Measurements from ENCODE around the gene KLF8.

KLF8 gene

DNA sequence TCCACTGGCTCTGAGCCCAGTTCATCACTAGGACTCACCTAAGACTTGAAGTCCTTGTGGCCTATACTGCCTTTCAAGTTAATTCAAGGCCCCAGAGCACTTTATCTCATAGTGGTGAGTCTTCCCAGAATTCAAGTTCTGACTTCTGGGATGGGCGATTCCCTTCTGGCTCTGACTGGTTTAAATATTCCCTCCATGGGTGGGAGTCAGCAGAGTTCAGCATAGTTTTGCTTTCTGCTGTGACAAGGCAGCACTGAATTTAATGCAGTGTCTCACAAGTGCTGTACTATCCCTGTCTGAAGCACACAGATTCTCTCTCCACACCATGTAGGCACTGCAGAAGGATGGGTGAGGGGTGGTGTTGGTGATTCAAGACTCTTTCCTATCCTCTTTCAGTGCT lies 46.5 kb downstream of the KLF8 start:
- Mint-ChIP-seq H3K27ac (no peak overlapping the region), H3K4me1 (peaks cover 6% of the 10 kb centered on the region), H3K9me3 (no peaks in the 10 kb centered on the region), H3K27me3 (no peaks in the 10 kb centered on the region), H3K4me3 (no peak overlapping the region)
- ATAC-seq (no peak), DNase-seq (no peak)

DNA sequence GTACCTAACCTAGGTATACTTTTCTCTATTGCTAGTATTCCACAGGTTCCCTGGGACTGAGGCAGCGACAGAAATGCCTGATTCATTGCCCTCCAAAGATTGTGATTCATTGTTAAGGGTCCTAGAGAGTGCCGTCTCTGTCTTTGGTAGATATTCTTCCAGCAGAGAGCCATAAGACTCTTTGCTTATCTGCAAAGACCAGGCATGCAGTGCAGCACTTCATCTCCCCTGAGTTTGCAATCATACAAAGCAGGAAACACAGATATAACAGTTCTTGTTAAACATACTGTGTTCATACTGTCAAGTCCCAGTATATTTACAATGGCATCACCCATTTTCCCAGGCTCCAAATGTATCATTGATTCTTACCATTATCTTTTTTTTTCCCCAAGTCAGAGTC lies 47.7 kb downstream of the KLF8 start:
- ATAC-seq (no peak), DNase-seq (no peak)
- Mint-ChIP-seq H3K4me1 (peaks cover 6% of the 10 kb centered on the region), H3K27ac (no peak overlapping the region), H3K4me3 (no peak overlapping the region), H3K27me3 (no peaks in the 10 kb centered on the region), H3K9me3 (no peaks in the 10 kb centered on the region)

GRCh38 chrX:56281789-56282188 lies 49.6 kb downstream of the KLF8 start:
- no peaks in the 10 kb centered on the region for H3K9me3 Mint-ChIP-seq
- DNase-seq (no peak), ATAC-seq (peak; percentile 58)
- H3K27ac Mint-ChIP-seq = no peak overlapping the region
- no peak overlapping the region for H3K4me3 Mint-ChIP-seq
- H3K4me1 Mint-ChIP-seq = peaks cover 6% of the 10 kb centered on the region
- H3K27me3 Mint-ChIP-seq = no peaks in the 10 kb centered on the region

DNA sequence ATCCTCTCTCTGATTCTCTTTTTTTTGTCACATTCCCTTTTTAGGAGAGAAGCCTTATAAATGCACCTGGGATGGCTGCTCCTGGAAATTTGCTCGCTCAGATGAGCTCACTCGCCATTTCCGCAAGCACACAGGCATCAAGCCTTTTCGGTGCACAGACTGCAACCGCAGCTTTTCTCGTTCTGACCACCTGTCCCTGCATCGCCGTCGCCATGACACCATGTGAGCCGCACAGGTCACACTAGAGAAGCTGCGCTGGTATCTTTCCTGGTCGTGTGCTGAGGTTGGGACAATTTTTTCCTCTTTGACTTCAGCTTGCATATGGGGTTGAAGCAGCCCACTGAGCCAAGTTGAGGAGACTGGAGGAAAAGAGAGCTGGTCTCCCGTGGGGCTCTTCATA lies 52.1 kb downstream of the KLF8 start:
- Mint-ChIP-seq H3K9me3 (no peaks in the 10 kb centered on the region), H3K27ac (no peak overlapping the region), H3K4me1 (peaks cover 6% of the 10 kb centered on the region), H3K27me3 (no peaks in the 10 kb centered on the region), H3K4me3 (no peak overlapping the region)
- no peak for DNase-seq
- no peak for ATAC-seq

DNA sequence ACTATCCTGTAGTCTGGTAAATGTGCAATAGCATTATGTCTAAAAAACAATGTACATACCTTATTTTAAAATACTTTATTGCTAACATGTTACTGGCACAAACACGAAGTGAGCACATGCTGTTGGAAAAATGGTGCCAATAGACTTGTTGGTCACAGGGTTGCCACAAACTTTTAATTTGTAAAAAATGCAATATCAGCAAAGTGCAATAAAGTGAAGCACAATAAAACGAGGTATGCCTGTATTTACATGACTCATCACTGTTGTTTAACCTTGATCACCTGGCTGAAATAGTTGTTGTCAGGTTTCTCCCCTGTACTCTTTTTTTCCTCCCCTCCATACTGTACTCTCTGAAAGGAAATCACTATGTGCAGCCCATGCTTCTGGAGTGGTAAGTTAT lies 56.5 kb downstream of the KLF8 start:
- Mint-ChIP-seq H3K4me3 (no peak overlapping the region), H3K4me1 (no peaks in the 10 kb centered on the region), H3K9me3 (peaks cover 0 to under 1% of the 10 kb centered on the region in 2 donors), H3K27ac (no peak overlapping the region), H3K27me3 (no peaks in the 10 kb centered on the region)
- ATAC-seq = no peak
- DNase-seq = no peak

DNA sequence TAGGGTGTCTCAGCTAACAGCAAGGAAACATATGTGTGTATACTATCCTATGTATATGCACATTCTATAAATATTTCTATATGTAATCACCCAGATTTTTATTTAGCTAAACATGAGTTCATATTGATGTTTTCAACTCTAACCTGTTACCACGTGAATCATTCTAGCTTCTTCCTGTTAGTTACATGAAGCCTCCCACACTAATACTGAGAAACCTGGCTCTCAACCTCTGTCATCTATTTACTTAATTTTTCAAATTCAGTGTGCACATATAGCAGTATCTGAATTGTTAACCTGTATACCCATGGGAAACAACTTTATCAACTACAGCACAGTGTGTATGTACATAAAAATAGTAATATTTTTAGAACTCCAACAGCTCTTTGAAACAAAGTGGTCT lies 57.3 kb downstream of the KLF8 start:
- Mint-ChIP-seq H3K27ac (no peak overlapping the region), H3K9me3 (peaks cover 0 to 5% of the 10 kb centered on the region in 2 donors), H3K27me3 (no peaks in the 10 kb centered on the region), H3K4me1 (no peaks in the 10 kb centered on the region), H3K4me3 (no peak overlapping the region)
- no peak for DNase-seq
- ATAC-seq = peak; percentile 49

- Mint-ChIP-seq H3K9me3 (peaks cover 15 to 19% of the 10 kb centered on the region in 2 donors), H3K4me1 (peaks cover 4% of the 10 kb centered on the region), H3K27me3 (no peaks in the 10 kb centered on the region), H3K27ac (no peak overlapping the region), H3K4me3 (no peak overlapping the region)
- ATAC-seq (no peak), DNase-seq (no peak)
Observed at GRCh38 chrX:56308726-56309125, 76.6 kb downstream of the KLF8 start.

GRCh38 chrX:56309881-56310280 lies 77.7 kb downstream of the KLF8 start:
- no peak overlapping the region for H3K4me3 Mint-ChIP-seq
- H3K27ac Mint-ChIP-seq = no peak overlapping the region
- ATAC-seq = no peak
- no peaks in the 10 kb centered on the region for H3K27me3 Mint-ChIP-seq
- DNase-seq = no peak
- peaks cover 15 to 19% of the 10 kb centered on the region in 2 donors for H3K9me3 Mint-ChIP-seq
- peaks cover 10% of the 10 kb centered on the region for H3K4me1 Mint-ChIP-seq

DNA sequence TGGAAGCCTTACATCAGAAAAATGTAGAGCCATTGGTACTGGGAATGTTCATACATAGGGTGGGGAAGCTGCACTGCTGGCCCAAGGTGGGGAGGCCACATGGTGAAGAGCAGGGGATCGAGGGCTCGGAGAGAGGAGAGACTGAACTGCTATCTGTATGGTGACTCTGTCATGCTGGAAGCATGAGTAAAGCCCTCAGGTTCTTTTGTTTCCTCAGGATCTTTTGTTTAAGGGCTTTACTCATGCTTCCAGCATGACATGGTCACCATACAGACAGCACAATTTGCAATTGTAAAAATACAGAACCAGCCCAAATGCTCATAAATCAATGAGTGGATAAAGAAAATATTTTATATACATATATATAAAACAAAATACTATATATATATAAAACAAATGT lies 78.4 kb downstream of the KLF8 start:
- no peaks in the 10 kb centered on the region for H3K27me3 Mint-ChIP-seq
- DNase-seq = no peak
- H3K4me1 Mint-ChIP-seq = peaks cover 10% of the 10 kb centered on the region
- peaks cover 15 to 19% of the 10 kb centered on the region in 2 donors for H3K9me3 Mint-ChIP-seq
- H3K4me3 Mint-ChIP-seq = no peak overlapping the region
- ATAC-seq = no peak
- H3K27ac Mint-ChIP-seq = no peak overlapping the region

DNA sequence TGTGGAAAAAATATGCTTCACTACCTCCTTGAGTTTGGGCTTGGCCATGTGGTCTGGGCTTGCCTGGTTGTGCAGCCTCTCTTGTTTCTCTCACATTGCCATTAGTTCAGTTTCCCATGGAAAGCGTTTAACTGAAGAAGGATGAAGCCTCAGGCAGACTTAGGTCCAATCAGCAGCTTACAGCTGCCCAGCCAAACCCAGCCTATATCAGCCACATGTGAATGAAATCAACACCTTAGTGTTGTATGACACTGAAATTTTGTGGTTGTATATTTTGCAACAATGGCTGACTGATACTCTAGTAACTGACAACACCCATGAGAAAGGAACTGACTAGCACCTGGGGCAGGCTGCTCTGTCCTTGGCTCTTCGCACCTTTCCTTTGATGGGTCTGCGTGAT lies 81.2 kb downstream of the KLF8 start:
- ATAC-seq = no peak
- no peak overlapping the region for H3K4me3 Mint-ChIP-seq
- no peaks in the 10 kb centered on the region for H3K27me3 Mint-ChIP-seq
- DNase-seq = no peak
- H3K9me3 Mint-ChIP-seq = peaks cover 5 to 13% of the 10 kb centered on the region in 2 donors
- no peak overlapping the region for H3K27ac Mint-ChIP-seq
- peaks cover 10% of the 10 kb centered on the region for H3K4me1 Mint-ChIP-seq

- no peak overlapping the region for H3K27ac Mint-ChIP-seq
- H3K4me1 Mint-ChIP-seq = peaks cover 10% of the 10 kb centered on the region
- peaks cover 0 to 3% of the 10 kb centered on the region in 2 donors for H3K9me3 Mint-ChIP-seq
- DNase-seq (peak in 1 of 2 donors; percentile 24), ATAC-seq (peak; percentile 73)
- peak overlapping the region; percentile 13 to 24 for H3K4me3 Mint-ChIP-seq
- no peaks in the 10 kb centered on the region for H3K27me3 Mint-ChIP-seq
Observed at GRCh38 chrX:56314334-56314733, 82.2 kb downstream of the KLF8 start.

DNA sequence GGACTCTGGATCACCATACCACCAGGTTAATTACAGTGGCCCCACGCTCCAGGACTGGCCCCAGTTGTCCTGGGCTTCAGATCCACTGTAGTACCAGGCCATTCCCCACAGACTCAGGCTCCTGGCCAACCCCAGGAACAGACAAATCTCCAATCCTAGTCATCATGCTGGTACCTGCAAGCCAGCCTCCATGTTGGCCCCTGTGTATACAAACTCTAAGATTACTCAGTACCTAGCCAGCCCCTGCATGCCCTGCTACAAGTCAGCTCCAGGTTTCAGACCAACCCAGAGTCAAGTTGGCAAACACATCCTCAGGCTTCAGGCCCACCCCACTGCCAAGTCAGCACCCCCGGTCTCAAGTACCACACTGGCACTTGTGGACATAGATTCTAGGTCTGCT lies 85.9 kb downstream of the KLF8 start:
- H3K4me3 Mint-ChIP-seq = no peak overlapping the region
- peaks cover 10% of the 10 kb centered on the region for H3K4me1 Mint-ChIP-seq
- DNase-seq = no peak
- no peaks in the 10 kb centered on the region for H3K27me3 Mint-ChIP-seq
- ATAC-seq = no peak
- no peak overlapping the region for H3K27ac Mint-ChIP-seq
- H3K9me3 Mint-ChIP-seq = no peaks in the 10 kb centered on the region

- H3K27me3 Mint-ChIP-seq = no peaks in the 10 kb centered on the region
- ATAC-seq = no peak
- H3K27ac Mint-ChIP-seq = no peak overlapping the region
Observed at GRCh38 chrX:56319165-56319564, 87.0 kb downstream of the KLF8 start.

More at GRCh38 chrX:56319165-56319564, 87.0 kb downstream of the KLF8 start:
- DNase-seq = no peak
- H3K9me3 Mint-ChIP-seq = no peaks in the 10 kb centered on the region
- H3K4me3 Mint-ChIP-seq = no peak overlapping the region
- H3K4me1 Mint-ChIP-seq = peaks cover 3% of the 10 kb centered on the region

All from stimulated activated naive CD8-positive, alpha-beta T cell treated with anti-CD3 and anti-CD28 coated beads, Interleukin-15, amount 100 ng/mL, for 72 hours (primary cell).